HCT116 (cell line): ENCODE data around the gene PDZD4.

ENCODE experiments used
- CEBPB ChIP-seq: IDR thresholded peaks from 2 replicates; pipeline ENCODE4 v1.6.1; 2012; ENCODE audit warnings: low read depth
- EZH2 ChIP-seq: fragments of 200-600 bp; sonication (generic); IDR thresholded peaks from 2 replicates; pipeline ENCODE4 v1.6.1; 2017; ENCODE audit warnings: antibody characterized with exemption, mixed run types
- JUND ChIP-seq: IDR thresholded peaks from 2 replicates; pipeline ENCODE4 v1.6.1; 2012
- POLR2AphosphoS5 ChIP-seq: IDR thresholded peaks from 2 replicates; pipeline ENCODE4 v1.6.1; 2011; ENCODE audit warnings: mild to moderate bottlenecking, low read depth, low read length, moderate library complexity
- TF ChIP-seq, protein P1 (sequence below), 3 experiments: fragments of 200-600 bp in 1 of 3; sonication (generic) in 1 of 3; IDR thresholded peaks in 2 of 3; conservative IDR thresholded peaks in 1 of 3; 2 replicates each; pipeline ENCODE4 v1.5.1; 2012 to 2017; ENCODE audit warnings: low read depth in 2 of 3, low read length in 2 of 3, antibody characterized with exemption in 1 of 3, borderline replicate concordance in 1 of 3, control low read depth in 1 of 3, mild to moderate bottlenecking in 1 of 3, mixed read lengths in 1 of 3, mixed run types in 1 of 3, moderate library complexity in 1 of 3; ENCODE audit not compliant: insufficient read depth in 1 of 3
- TF ChIP-seq, protein P2 (sequence below): IDR thresholded peaks from 2 replicates; pipeline ENCODE4 v1.6.1; 2012

DNA sequence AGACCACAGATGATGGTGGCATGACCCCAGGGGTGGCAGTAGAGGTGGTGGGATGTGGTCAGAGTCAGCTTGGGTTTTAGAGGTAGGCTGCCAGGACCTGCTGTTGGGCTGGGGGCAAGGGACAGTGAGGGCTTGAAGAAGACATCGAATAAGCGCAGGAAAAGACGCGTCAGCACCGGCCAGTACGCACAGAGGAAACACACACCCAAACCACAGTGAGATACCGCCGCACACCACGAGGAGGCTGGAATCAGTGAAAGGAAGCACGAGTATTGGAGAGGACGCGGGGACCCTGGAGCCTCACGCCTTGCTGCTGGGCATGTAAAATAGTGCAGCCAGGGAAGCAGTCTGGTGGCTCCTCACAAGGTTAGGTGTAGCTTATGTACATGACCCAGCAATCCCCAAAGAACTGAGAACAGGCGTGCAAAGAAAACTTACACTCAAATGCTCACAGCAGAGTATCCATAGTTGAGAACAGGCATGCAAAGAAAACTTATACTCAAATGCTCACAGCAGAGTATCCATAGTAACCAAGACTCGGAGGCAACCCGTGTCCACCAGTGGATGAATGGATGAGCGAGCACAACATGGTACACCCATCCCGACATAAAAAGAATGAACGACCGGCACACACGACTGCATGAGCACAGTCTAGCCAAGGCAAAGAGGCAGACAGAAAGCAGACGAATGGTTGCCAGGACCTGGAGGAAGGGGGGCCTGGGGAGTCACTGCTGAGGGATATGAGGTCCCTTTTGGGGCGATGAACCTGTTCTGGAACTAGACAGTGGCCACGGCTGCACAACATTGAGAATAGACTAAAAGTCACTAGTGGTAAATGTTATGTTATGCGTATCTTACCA lies 13.3 kb downstream of the PDZD4 start:
- TF ChIP-seq POLR2AphosphoS5, result no peak
- no peak for TF ChIP-seq CEBPB
- TF ChIP-seq, protein P1, sequence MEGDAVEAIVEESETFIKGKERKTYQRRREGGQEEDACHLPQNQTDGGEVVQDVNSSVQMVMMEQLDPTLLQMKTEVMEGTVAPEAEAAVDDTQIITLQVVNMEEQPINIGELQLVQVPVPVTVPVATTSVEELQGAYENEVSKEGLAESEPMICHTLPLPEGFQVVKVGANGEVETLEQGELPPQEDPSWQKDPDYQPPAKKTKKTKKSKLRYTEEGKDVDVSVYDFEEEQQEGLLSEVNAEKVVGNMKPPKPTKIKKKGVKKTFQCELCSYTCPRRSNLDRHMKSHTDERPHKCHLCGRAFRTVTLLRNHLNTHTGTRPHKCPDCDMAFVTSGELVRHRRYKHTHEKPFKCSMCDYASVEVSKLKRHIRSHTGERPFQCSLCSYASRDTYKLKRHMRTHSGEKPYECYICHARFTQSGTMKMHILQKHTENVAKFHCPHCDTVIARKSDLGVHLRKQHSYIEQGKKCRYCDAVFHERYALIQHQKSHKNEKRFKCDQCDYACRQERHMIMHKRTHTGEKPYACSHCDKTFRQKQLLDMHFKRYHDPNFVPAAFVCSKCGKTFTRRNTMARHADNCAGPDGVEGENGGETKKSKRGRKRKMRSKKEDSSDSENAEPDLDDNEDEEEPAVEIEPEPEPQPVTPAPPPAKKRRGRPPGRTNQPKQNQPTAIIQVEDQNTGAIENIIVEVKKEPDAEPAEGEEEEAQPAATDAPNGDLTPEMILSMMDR (IDR thresholded peaks at IDR 0.05 in 2 of 3, conservative IDR thresholded peaks at IDR 0.05 in 1 of 3; ENCODE audit: borderline replicate concordance in 1 of 3, insufficient read depth in 1 of 3, low read depth in 2 of 3, low read length in 2 of 3), result no peak
- no peak for TF ChIP-seq EZH2
- TF ChIP-seq, protein P2, sequence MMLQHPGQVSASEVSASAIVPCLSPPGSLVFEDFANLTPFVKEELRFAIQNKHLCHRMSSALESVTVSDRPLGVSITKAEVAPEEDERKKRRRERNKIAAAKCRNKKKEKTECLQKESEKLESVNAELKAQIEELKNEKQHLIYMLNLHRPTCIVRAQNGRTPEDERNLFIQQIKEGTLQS, result no peak
- no peak for TF ChIP-seq JUND
